GM23248 (cell line): ENCODE results near the gene KCNMA1.

Experiments used
- EZH2 ChIP-seq: fragments of 200-600 bp; sonication (generic); IDR thresholded peaks from 2 replicates; pipeline ENCODE4 v1.6.1; 2018; ENCODE audit warnings: antibody characterized with exemption, mild to moderate bottlenecking; ENCODE audit not compliant: insufficient read depth, poor library complexity, severe bottlenecking
- EZH2phosphoT487 ChIP-seq: fragments of 200-600 bp; sonication (generic); IDR thresholded peaks from 2 replicates; pipeline ENCODE4 v1.6.1; 2018; ENCODE audit warnings: antibody characterized with exemption, moderate library complexity, mild to moderate bottlenecking, low read depth; ENCODE audit not compliant: insufficient read depth

DNA sequence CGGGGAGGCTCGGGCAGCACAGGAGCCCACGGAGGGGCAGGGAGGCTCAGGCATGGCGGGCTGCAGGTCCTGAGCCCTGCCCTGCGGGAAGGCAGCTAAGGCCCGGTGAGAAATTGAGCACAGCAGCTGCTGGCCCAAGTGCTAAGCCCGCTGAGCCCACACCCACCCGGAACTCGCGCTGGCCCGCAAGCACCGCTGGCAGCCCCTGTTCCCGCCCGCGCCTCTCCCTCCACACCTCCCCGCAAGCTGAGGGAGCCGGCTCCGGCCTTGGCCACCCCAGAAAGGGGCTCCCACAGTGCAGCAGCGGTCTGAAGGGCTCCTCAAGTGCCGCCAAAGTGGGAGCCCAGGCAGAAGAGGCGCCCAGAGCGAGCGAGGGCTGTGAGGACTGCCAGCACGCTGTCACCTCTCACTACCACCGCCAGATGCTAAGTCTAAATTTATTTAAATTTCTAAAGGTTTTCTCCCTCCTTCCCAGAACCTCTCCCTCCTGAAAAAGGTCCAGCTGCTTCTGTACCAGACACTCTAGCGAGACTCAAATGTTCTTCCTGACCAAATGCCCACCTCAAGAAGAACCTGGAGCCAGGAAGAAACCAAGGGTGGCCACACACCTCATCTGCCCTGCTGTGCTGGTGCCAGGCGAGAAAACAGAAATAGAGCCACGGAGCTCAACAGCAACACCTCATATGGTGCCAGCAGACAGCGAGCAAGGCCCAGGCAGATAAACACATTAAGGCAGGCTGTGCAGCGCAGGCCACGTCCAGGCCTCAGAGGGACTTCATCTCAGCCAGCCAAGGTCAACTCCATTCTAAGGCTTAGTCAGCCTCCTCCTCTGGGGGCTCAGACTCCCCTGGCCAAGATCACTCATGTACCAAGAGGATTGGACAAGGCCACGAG is 47.0 kb downstream of the KCNMA1 start:
- TF ChIP-seq EZH2 = no peak
- no peak for TF ChIP-seq EZH2phosphoT487
